Myocyte (in vitro differentiated cells): ENCODE measurements around the gene CCDC195. TPM values are rescaled to one million over a fixed set of nuclear protein-coding genes. Genes with fewer than 3 reads are reported as not detected.

Experiments used
- DNase-seq: peaks from one replicate; pipeline ENCODE4 v3.0.0-alpha.2; 2012; ENCODE audit warnings: low read depth
- polyA plus RNA-seq: library from polyadenylated mRNA; unstranded; fragments of >200 nt; gene quantifications from one replicate; pipeline ENCODE4 v1.2.1, GENCODE V29; 2012; ENCODE audit warnings: missing spikeins
- total RNA-seq: library from RNA; depleted of rRNA; stranded (reverse); fragments of >200 nt; gene quantifications from 2 replicates; pipeline ENCODE4 v1.2.3, GENCODE V29; 2014

CCDC195 gene
- 3.6 TPM in 1 of 2 replicates, not detected in the other for total RNA-seq
- 0.33 TPM for polyA plus RNA-seq

GRCh38 chr2:224716201-224716600 is at the start of gene CCDC195:
CCDC195 (minus strand) TSS chr2:224716365; CDS start chr2:224716365, 0 bp downstream.
- peak; percentile 47 for DNase-seq

GRCh38 chr2:224764565-224765236 is 48.5 kb upstream of the CCDC195 start:
- DNase-seq: no peak

GRCh38 chr2:224757934-224758548 is 41.9 kb upstream of the CCDC195 start:
- no peak for DNase-seq

GRCh38 chr2:224753743-224754540 is 37.8 kb upstream of the CCDC195 start:
- peak; percentile 44 for DNase-seq

GRCh38 chr2:224751996-224752698 is 36.0 kb upstream of the CCDC195 start:
- no peak for DNase-seq

- DNase-seq: no peak
Observed at GRCh38 chr2:224749136-224749535, 33.0 kb upstream of the CCDC195 start.

- no peak for DNase-seq
Observed at GRCh38 chr2:224747765-224748164, 31.6 kb upstream of the CCDC195 start.

- DNase-seq: no peak
Observed at GRCh38 chr2:224736227-224736626, 20.1 kb upstream of the CCDC195 start.

- no peak for DNase-seq
Observed at GRCh38 chr2:224734949-224735348, 18.8 kb upstream of the CCDC195 start.

GRCh38 chr2:224731665-224732064 is 15.5 kb upstream of the CCDC195 start:
- DNase-seq: no peak

GRCh38 chr2:224729435-224729834 is 13.3 kb upstream of the CCDC195 start:
- DNase-seq: no peak

- no peak for DNase-seq
Observed at GRCh38 chr2:224724331-224724730, 8.2 kb upstream of the CCDC195 start.

- DNase-seq: no peak
Observed at GRCh38 chr2:224723586-224724217, 7.5 kb upstream of the CCDC195 start.

GRCh38 chr2:224722770-224723169 is 6.6 kb upstream of the CCDC195 start:
- peak; percentile 27 for DNase-seq

- DNase-seq: peak; percentile 43
Observed at GRCh38 chr2:224722250-224722649, 6.1 kb upstream of the CCDC195 start.

GRCh38 chr2:224716921-224717320 is 756 bp upstream of the CCDC195 start:
- DNase-seq: no peak

GRCh38 chr2:224711859-224712665 is 4.1 kb downstream of the CCDC195 start:
- peak; percentile 53 for DNase-seq

- no peak for DNase-seq
Observed at GRCh38 chr2:224711381-224711780, 4.8 kb downstream of the CCDC195 start.

- peak; percentile 68 for DNase-seq
Observed at GRCh38 chr2:224709301-224709700, 6.9 kb downstream of the CCDC195 start.

- no peak for DNase-seq
Observed at GRCh38 chr2:224694502-224694901, 21.7 kb downstream of the CCDC195 start.
